ENCODE results near the gene POU4F1. TPM values are rescaled to one million over a fixed set of nuclear protein-coding genes. Genes with fewer than 3 reads are reported as not detected.

The POU4F1 gene
- total and polyA plus RNA-seq, 2 of the 13 experiments (the other 11 are each of a cell fraction or from before 2014, with no cell fraction given) = 1.0 to 1.1 TPM

- H3K4me3 ChIP-seq (replicated peaks in 1 of 3; ENCODE audit: insufficient read depth in 1 of 3, low read depth in 2 of 3, low read length in 3 of 3) = no peak overlapping the region
- POLR2A ChIA-PET = no interaction called here
- 29% methylated on average over 6 of the region's 6 CpGs for WGBS (ENCODE audit: low lambda C conversion rate)
- intact Hi-C loops (cut with micrococcal nuclease; ENCODE audit: unreplicated experiment) (no loop called here), in situ Hi-C loops (cut with HindIII; ENCODE audit: extremely low pct_ligation_motif_present, low pct_unique_long_range_greater_than_20kb) (no loop called here)
- H3K9me3 ChIP-seq (ENCODE audit: low read length) = no peaks in the 10 kb centered on the region
- no peak overlapping the region for H3K27ac ChIP-seq (ENCODE audit: extremely low read length, insufficient read depth, low read length)
- H3K36me3 ChIP-seq (replicated peaks in 1 of 2; ENCODE audit: control insufficient read depth in 1 of 2, insufficient read depth in 2 of 2, low read length in 2 of 2) = no peaks in the 10 kb centered on the region
- no peaks in the 10 kb centered on the region for H4K20me1 ChIP-seq (ENCODE audit: insufficient read depth, low read length)
- FAIRE-seq (no peak), ATAC-seq (no peak), DNase-seq (ENCODE audit: low spot score) (no peak)
- no TSS peak for BruUV-seq (replicated peaks)
- H3K4me2 ChIP-seq (ENCODE audit: low read depth, low read length) = no peak overlapping the region
- peaks cover 28% of the 10 kb centered on the region for H3K4me1 ChIP-seq (ENCODE audit: insufficient read depth, low read length)
- peaks cover 0 to 45% of the 10 kb centered on the region in 2 experiments; a peak in 3 of 5 replicates for H3K27me3 ChIP-seq (ENCODE audit: control insufficient read depth in 1 of 2, insufficient read depth in 2 of 2, low read length in 2 of 2)
- no peak overlapping the region for H2AFZ ChIP-seq (ENCODE audit: low read length)
- CTCF ChIA-PET (ENCODE audit: low intra/inter-chr PET ratio, low total read pairs) = no interaction called here
- no peaks in the 10 kb centered on the region for H3K79me2 ChIP-seq (ENCODE audit: insufficient read depth, low read length)
- no peak overlapping the region for H3K9ac ChIP-seq (ENCODE audit: insufficient read depth, low read depth, low read length)
- TF ChIP-seq ZNF350 (CRISPR knock-in tag; IDR thresholded peaks at IDR 0.05; ENCODE audit: borderline replicate concordance, low read depth) = no peak
- TF ChIP-seq HNRNPLL (IDR thresholded peaks at IDR 0.05; ENCODE audit: low read depth, low read length, poor library complexity, severe bottlenecking) = no peak
- TF ChIP-seq, protein P1, sequence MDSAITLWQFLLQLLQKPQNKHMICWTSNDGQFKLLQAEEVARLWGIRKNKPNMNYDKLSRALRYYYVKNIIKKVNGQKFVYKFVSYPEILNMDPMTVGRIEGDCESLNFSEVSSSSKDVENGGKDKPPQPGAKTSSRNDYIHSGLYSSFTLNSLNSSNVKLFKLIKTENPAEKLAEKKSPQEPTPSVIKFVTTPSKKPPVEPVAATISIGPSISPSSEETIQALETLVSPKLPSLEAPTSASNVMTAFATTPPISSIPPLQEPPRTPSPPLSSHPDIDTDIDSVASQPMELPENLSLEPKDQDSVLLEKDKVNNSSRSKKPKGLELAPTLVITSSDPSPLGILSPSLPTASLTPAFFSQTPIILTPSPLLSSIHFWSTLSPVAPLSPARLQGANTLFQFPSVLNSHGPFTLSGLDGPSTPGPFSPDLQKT (CRISPR knock-in tag; IDR thresholded peaks at IDR 0.05; ENCODE audit: borderline replicate concordance) = no peak
- TF ChIP-seq, protein P2, sequence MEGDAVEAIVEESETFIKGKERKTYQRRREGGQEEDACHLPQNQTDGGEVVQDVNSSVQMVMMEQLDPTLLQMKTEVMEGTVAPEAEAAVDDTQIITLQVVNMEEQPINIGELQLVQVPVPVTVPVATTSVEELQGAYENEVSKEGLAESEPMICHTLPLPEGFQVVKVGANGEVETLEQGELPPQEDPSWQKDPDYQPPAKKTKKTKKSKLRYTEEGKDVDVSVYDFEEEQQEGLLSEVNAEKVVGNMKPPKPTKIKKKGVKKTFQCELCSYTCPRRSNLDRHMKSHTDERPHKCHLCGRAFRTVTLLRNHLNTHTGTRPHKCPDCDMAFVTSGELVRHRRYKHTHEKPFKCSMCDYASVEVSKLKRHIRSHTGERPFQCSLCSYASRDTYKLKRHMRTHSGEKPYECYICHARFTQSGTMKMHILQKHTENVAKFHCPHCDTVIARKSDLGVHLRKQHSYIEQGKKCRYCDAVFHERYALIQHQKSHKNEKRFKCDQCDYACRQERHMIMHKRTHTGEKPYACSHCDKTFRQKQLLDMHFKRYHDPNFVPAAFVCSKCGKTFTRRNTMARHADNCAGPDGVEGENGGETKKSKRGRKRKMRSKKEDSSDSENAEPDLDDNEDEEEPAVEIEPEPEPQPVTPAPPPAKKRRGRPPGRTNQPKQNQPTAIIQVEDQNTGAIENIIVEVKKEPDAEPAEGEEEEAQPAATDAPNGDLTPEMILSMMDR (CRISPR knock-in tag; IDR thresholded peaks at IDR 0.05) = no peak
- no peak for TF ChIP-seq AFF4 (CRISPR knock-in tag; IDR thresholded peaks at IDR 0.05)
- TF ChIP-seq CBFB (CRISPR knock-in tag; IDR thresholded peaks at IDR 0.05) = no peak
- TF ChIP-seq CAMTA2 (CRISPR knock-in tag; IDR thresholded peaks at IDR 0.05; ENCODE audit: borderline replicate concordance) = no peak
- no peak for TF ChIP-seq CHCHD3 (CRISPR knock-in tag; IDR thresholded peaks at IDR 0.05)
- no peak for TF ChIP-seq TARDBP (CRISPR knock-in tag; IDR thresholded peaks at IDR 0.05)
- no peak for TF ChIP-seq CCAR2 (optimal IDR thresholded peaks at IDR 0.05; ENCODE audit: low read depth, low read length)
- no peak for TF ChIP-seq TFDP1 (CRISPR knock-in tag; IDR thresholded peaks at IDR 0.05; ENCODE audit: borderline replicate concordance)
- TF ChIP-seq DRAP1 (CRISPR knock-in tag; IDR thresholded peaks at IDR 0.05) = no peak
- TF ChIP-seq HNRNPH1 (optimal IDR thresholded peaks at IDR 0.05; ENCODE audit: low read depth, low read length) = no peak
- no peak for TF ChIP-seq ONECUT2 (CRISPR knock-in tag; IDR thresholded peaks at IDR 0.05)
- no peak for TF ChIP-seq THYN1 (CRISPR knock-in tag; IDR thresholded peaks at IDR 0.05; ENCODE audit: borderline replicate concordance, low read depth)
- no peak for TF ChIP-seq ZNF543 (CRISPR knock-in tag; IDR thresholded peaks at IDR 0.05)
These were observed 3.6 kb downstream of the POU4F1 start for GRCh38 chr13:78599645-78600279.
